K562 (cell line): Measurements from ENCODE around the gene KCNA10. TPM values are rescaled to one million over a fixed set of nuclear protein-coding genes. Genes with fewer than 3 reads are reported as not detected.

Experiments
- DEAF1 ChIP-seq: fragments of 450-650 bp; formaldehyde crosslinking; IDR thresholded peaks from 2 replicates; pipeline ENCODE4 v1.4.0; 2020; ENCODE audit warnings: mild to moderate bottlenecking, moderate library complexity
- PPARD ChIP-seq: fragments of 250-450 bp; sonication (Bioruptor Pico); IDR thresholded peaks from 2 replicates; pipeline ENCODE4 v1.8.0; 2022; ENCODE audit warnings: inconsistent platforms, mild to moderate bottlenecking, moderate library complexity
- SMAD4 ChIP-seq: fragments of 250-450 bp; sonication (Bioruptor Pico); conservative IDR thresholded peaks from 2 replicates; pipeline ENCODE4 v1.8.0; 2021; ENCODE audit warnings: inconsistent platforms, mild to moderate bottlenecking, moderate library complexity
- ZBTB1 ChIP-seq: sonication (generic); formaldehyde crosslinking; IDR thresholded peaks from 2 replicates; pipeline ENCODE4 v1.8.1; 2023; ENCODE audit warnings: missing genetic modification reagents, low read depth, mild to moderate bottlenecking, borderline replicate concordance
- ZNF133 ChIP-seq: fragments of 250-450 bp; sonication (Bioruptor Pico); IDR thresholded peaks from 2 replicates; pipeline ENCODE4 v1.4.0; 2020; ENCODE audit warnings: mild to moderate bottlenecking
- ZZZ3 ChIP-seq: fragments of 450-650 bp; IDR thresholded peaks from 2 replicates; pipeline ENCODE4 v1.6.1; 2016; ENCODE audit warnings: antibody characterized with exemption, mild to moderate bottlenecking, moderate library complexity
- polyA plus RNA-seq, 8 experiments: library from polyadenylated mRNA; depleted of rRNA in 4 of 8; stranded (reverse) in 5 of 8; unstranded in 3 of 8; fragments of >200 nt; fragmentation: Nextera tagmentation in 2 of 8; fragmentation: Illumina TruSeq in 1 of 8; extraction: Ambion mirVana in 2 of 8; extraction: Trizol in 1 of 8; gene quantifications; 2 replicates each; pipeline versions ENCODE4 v1.2.1 to v1.2.3, GENCODE V29; 2011 to 2014; ENCODE audit warnings: inconsistent platforms in 1 of 8, missing spikeins in 1 of 8
- total RNA-seq, 7 experiments: library from RNA; depleted of rRNA in 6 of 7; stranded (reverse); fragments of >200 nt in 6 of 7; fragmentation: Illumina TruSeq in 2 of 7; extraction: Trizol in 2 of 7; gene quantifications; 2 replicates each; pipeline versions ENCODE4 v1.2.1 to v1.2.3, GENCODE V29; 2011 to 2021; ENCODE audit warnings: low replicate concordance in 1 of 7
- TF ChIP-seq, protein P1 (sequence below): fragments of 450-650 bp; conservative IDR thresholded peaks from 2 replicates; pipeline ENCODE4 v1.6.1; 2016; ENCODE audit warnings: missing genetic modification characterization, low read depth, mild to moderate bottlenecking, missing compliant biosample characterization, moderate library complexity

KCNA10 gene
- total and polyA plus RNA-seq, 9 of the 15 experiments (the other 6 are each of a cell fraction or from before 2014, with no cell fraction given), result not detected

- TF ChIP-seq SMAD4, result no peak
- no peak for TF ChIP-seq ZBTB1 (CRISPR knock-in tag)
- no peak for TF ChIP-seq ZNF133 (CRISPR knock-in tag)
- no peak for TF ChIP-seq PPARD
- TF ChIP-seq DEAF1 (CRISPR knock-in tag), result no peak
- TF ChIP-seq, protein P1, sequence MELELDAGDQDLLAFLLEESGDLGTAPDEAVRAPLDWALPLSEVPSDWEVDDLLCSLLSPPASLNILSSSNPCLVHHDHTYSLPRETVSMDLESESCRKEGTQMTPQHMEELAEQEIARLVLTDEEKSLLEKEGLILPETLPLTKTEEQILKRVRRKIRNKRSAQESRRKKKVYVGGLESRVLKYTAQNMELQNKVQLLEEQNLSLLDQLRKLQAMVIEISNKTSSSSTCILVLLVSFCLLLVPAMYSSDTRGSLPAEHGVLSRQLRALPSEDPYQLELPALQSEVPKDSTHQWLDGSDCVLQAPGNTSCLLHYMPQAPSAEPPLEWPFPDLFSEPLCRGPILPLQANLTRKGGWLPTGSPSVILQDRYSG, result no peak
- TF ChIP-seq ZZZ3, result no peak
These were observed 37.0 kb upstream of the KCNA10 start (continued) for GRCh38 chr1:110555807-110556470.
